HG02973 (cell line): ENCODE results near the gene WFDC10A.
"Not testable (repeated sequence)": the region's sequence is repeated elsewhere in the genome, so short reads cannot be mapped to it uniquely, and the experiment has no call there.

ENCODE experiments used
- ATAC-seq: cut with Tn5 transposase; IDR thresholded peaks from one replicate; pipeline ENCODE4 v1.9.1; 2021; ENCODE audit warnings: moderate library complexity; ENCODE audit not compliant: unreplicated experiment

The WFDC10A gene

DNA sequence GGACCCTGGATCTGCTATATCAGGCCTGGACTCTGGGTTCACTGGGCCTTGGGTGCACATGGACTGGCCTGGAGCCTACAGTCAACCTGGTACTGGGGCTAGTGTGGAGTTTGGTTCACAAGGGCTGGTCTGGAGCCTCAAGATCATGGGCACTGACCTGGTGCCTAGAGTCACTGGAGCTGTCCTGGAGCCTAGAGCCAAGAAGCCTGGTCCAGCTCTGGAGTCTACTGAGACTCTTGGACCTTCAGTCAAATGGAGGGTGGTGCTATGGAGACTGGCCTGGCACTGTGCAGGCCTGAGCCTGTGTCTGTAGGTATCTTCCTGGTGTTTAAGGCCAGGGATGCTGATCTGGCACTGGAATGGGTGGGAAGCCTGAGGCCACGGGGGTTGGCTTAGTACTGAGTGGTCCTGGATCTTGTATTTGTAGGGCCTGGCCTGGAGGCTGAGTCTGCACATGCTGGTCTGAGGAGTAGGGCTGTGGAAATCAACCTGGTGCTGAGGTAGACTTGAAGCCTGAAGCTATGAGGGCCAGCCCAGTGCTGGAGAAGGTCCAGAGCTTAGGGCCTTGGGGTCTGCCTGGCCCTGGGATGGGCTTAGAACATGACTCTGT is 18.0 kb downstream of the WFDC10A start:
- no peak for ATAC-seq

DNA sequence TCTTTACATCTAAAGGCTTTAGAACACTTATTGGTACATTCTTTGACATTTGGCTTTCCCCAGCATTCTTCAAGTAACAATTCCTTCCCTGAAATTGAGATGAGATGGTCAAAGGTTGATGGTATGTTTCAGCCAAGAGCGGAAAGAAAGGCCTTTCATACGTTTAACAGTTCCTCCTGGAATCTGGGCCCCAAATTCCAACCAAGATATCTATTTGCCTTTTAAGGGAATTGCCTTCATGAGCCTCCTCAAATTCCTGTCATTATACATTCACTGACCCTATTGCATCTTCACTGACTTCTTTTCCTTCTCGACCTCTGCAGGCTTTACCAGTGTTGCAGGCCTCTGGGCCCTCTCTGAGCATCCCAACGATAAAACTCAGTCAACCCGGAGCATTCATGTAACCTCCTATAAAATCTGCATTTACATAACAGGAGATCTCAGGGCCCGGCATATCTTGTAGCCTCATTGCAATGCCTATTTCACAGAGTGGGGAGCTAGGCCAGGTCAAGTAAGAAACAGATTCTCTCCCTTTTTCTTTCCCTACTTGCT is 19.8 kb downstream of the WFDC10A start:
- no peak for ATAC-seq

DNA sequence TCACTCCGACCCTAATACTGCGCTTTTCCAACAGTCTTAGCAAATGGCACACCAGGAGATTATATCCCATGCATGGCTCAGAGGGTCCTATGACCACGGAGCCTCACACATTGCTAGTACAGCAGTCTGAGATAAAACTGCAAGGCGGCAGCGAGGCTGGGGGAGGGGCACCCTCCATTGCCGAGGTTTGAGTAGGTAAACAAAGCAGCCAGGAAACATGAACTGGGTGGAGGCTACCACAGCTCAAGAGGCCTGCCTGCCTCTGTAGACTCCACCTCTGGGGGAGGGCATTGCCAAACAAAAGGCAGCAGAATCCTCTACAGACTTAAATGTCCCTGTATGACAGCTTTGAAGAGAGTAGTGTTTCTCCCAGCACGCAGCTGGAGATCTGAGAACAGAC is 22.2 kb downstream of the WFDC10A start:
- not testable (repeated sequence) for ATAC-seq

DNA sequence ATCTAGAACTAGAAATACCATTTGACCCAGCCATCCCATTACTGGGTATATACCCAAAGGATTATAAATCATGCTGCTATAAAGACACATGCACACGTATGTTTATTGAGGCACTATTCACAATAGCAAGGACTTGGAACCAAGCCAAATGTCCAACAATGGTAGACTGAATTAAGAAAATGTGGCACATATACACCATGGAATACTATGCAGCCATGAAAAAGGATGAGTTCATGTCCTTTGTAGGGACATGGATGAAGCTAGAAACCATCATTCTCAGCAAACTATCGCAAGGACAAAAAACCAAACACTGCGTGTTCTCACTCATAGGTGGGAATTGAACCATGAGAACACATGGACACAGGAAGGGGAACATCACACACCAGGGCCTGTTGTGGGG is 27.5 kb downstream of the WFDC10A start:
- not testable (repeated sequence) for ATAC-seq

DNA sequence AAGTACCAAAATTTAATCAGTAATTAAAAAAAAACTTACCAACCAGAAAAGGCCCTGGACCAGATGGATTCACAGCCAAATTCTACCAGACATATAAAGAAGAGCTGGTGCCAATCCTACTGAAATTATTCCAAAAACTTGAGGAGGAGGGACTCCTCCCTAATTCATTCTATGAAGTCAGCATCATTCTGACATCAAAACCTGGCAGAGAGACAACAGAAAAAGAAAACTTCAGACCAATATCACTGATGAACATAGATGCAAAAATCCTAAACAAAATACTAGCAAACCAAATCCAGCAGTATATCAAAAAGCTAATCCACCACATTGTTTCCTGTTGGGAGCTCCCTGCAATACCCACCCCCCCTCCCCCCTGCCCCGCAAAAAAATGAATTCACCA is 40.6 kb downstream of the WFDC10A start, which contains the start of gene WFDC11:
Gene WFDC11, minus strand, starts transcription at position 101 of the 400 bp plus-strand sequence. CDS start 19,639 bp downstream, outside the sequence.
- ATAC-seq, result no peak

DNA sequence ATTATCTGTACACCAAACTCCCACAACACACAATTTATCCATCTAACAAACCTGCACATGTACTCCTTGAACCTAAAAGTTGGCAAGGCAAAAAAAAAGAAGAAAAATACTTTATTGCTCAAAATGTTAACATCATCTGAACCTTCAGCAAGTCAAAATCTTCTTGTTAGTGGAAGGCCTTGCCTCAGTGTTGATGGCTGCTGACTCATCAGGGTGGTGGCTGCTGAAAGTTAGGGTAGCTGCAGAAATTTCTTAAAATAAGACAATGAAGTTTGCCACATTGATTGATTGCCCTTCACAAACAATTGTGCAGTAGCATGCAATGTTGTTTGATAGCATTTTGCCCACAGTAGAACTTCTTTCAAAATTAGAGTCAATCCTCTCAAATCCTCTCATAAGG is 43.2 kb downstream of the WFDC10A start:
- ATAC-seq, result no peak

DNA sequence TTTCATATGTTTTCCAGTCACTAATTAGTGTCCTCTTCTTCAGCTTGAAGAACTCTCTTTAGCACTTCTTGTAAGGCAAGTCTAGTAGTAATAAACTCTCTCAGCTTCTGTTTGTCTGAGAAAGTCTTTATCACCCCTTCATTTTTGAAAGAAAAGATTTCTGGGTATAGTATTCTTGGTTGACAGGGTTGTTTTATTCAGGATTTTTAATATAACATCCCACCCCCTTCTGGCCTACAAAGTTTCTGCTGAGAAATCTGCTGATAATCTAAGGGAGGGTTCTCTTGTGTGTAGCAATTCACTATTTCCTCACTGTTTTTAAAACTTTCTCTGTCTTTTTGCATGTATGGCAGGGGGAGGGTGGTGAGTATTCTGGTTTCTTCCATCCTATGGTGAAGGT is 50.1 kb downstream of the WFDC10A start:
- ATAC-seq, result no peak
